GM21367 (cell line): ENCODE results near the gene AMZ1.
"Not testable (repeated sequence)": the region's sequence is repeated elsewhere in the genome, so short reads cannot be mapped to it uniquely, and the experiment has no call there.

Source experiments
- ATAC-seq: cut with Tn5 transposase; IDR thresholded peaks from one replicate; pipeline ENCODE4 v1.9.1; 2021; ENCODE audit not compliant: unreplicated experiment

AMZ1 gene

DNA sequence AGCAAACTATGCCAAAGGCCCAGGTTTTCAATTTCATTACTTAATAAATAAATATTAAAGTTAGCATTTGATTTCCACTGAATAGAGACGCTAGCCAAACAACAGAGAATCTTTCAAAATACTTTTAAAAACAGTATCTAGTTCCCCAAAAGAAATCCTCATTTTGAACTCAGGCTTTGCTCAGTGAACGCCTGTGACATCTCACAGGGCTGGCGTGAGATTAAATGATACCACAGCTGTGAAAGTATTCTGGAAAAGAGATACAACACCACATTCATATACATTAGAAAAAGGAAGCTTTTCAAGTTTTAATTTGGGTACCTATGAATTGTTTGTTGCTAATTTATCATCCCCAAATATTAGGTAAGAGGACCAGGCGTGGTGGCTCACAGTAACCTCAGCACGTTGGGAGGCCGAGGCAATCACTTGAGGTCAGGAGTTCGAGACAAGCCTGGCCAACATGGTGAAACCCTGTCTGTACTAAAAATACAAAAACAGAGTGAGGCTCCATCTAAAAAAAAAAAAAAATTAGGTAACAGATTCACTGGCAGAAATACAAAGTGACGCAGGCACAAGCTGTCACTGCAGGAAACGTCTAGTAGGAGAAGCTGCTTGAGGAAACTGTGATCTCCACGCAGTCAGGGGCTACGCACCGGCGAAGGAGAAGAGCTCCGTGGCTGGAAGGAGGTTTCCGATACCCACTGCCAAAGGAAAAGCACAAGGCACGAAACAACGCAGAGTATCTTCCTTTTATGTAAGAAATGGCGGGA lies 50.0 kb downstream of the AMZ1 start:
- ATAC-seq: no peak

DNA sequence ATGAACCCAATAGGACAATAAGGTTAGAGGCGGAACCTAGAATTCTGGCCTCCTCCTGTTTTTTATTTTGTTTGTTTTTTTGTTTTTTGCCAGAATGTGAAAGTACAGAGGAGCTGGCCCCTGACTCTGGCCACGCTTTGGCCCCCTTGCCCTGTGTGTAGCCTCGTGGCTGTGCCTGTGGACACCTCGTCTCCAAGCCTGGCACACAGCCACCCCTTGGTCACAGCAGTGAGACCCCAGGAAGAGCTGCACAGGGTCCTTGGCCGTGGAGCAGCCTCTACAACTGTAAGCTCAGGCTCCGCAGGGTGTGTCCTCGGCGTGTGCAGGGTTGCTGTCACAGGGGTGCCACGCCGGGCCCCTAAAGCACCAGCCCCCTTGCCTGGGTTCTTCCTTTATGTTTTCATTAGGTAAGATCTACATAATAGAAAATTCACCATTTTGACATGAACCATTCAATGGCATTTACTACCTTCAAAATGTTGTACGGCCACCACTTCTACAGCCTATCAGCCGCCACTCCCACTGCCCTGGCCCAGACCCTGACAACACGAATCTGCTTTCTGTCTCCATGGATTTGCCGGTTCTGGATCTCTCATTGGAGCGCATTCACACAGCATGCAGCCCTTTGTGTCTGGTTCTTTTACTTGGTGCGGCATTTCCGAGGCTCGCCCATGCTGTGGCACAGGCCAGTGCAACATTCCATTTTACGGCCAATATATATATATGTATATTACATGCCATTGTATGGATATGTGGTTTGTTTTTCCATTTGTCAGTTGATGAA lies 51.0 kb downstream of the AMZ1 start:
- no peak for ATAC-seq

DNA sequence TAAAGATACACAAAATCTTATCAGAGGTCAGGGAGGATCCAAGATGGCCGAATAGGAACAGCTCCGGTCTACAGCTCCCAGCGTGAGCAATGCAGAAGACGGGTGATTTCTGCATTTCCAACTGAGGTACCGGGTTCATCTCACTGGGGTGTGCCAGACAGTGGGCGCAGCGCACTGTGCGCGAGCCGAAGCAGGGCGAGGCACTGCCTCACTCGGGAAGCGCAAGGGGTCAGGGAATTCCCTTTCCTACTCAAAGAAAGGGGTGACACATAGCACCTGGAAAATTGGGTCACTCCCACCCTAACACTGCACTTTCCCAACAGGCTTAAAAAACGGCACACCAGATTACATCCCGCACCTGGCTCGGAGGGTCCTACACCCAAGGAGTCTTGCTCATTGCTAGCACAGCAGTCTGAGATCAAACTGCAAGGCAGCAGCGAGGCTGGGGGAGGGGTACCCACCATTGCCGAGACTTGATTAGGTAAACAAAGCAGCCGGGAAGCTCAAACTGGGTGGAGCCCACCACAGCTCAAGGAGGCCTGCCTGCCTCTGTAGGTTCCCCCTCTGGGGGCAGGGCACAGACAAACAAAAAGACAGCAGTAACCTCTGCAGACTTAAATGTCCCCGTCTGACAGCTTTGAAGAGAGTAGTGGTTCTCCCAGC lies 55.7 kb downstream of the AMZ1 start:
- not testable (repeated sequence) for ATAC-seq

DNA sequence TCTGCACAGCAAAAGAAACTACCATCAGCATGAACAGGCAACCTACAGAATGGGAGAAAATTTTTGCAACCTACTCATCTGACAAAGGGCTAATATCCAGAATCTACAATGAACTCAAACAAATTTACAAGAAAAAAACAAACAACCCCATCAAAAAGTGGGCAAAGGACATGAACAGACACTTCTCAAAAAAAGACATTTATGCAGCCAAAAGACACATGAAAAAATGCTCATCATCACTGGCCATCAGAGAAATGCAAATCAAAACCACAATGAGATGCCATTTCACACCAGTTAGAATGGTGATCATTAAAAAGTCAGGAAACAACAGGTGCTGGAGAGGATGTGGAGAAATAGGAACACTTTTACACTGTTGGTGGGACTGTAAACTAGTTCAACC lies 60.7 kb downstream of the AMZ1 start:
- not testable (repeated sequence) for ATAC-seq

DNA sequence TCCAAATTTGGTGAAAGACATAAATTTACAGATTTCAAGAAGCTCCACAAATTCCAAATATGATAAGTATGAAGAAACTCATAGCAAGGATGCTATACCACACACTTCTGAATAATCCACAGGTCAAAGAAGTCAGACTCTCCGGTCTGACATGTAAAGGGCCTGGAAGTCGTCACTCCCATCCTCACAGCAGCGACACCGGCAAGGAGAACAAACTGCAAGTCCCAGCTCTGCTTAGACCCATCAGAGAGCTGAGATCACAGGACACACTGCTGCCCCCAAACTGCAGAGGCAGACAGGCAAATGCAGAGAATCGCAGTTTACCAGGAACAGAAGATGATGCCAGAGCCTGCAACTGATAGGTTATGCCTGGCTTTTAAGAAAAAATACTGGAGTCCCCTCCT lies 62.0 kb downstream of the AMZ1 start:
- ATAC-seq: no peak

DNA sequence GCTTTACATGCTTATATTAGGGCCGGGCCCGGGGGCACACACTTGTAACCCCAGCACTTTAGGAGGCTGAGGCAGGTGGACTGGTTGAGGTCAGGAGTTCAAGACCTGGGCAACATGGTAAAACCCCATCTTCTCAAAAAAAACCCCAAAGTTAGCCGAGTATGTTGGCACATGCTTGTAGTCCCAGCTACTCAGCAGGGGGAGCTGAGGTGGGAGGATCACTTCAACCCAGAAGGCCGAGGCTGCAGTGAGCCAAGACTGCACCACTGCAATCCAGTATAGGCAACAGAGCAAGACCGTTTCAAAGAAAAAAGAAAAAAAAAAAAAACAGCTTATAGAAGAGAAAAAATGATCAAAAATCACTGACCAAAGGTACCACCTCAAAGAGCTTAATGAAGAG lies 63.1 kb downstream of the AMZ1 start:
- ATAC-seq: no peak

DNA sequence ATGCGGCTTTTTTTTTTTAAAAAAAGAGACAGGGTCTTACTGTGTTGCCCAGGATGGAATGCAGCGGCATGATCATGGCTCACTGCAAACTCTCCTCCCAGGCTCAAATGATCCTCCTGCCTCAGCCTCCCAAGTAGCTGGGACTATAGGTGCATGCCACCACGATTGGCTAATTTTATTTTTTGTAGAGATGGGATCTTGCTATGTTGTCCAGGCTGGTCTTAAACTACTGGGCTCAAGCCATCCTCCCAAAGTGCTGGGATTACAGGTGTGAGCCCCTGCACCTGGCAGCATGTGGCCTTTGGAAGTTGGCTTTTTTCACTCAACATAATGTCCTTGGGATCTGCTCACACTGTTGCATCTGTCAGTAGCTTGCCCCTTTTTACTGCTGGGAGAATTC lies 65.1 kb downstream of the AMZ1 start:
- ATAC-seq: no peak

DNA sequence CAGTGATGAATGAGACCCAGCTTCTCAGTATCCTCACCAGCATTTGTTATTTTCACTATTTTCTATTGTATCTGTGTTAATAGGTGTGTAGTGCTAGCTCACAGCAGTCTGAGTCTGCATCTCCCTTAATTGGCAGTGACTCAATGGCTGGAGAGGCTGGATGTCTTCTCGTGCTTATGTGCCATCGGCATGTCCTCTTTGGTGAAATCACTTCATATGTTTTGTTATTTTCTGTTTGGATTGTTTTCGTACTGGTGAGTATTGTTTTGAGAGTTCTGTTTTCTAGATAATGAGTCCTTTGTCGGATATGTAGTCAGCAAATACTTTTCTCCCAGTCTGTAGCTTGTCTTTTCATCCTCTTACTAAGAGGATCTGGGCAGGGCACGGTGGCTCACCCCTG lies 66.1 kb downstream of the AMZ1 start:
- no peak for ATAC-seq

DNA sequence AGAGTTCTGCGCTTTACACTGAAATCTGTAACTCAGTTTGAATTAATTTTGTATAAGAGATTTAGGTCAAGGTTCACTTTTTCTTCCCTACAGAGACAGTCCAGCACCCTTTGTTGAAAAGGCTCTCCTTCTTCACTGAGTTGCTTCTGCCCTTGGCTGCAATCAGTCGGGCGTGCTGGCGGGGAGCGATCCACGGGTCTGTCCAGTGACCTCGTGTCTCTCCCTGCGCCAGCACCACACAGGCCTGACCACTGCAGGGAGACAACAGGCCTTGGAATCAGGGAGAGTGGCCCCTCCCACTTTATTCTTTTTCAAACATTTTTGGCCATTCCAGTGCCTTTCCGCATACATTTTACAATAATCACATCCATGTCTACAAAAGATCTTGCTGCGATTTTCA lies 66.9 kb downstream of the AMZ1 start:
- no peak for ATAC-seq

DNA sequence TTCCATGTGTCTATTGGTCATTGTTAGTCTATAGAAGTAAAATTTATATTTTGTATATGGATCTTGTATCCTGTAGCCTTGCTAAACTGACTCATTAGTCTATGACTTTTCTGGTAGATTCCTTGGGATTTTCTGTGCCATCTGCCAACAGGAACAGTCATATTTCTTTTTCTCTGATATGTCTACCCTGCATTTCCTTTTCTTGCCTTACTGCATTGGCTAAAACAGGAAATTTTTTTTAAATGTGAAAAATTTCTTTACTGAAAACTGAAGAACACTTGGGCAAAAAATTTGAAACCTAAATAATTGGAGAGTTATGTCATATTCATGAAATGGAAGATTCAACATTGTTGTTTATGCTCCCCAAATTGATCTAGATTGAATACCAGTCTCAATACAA lies 67.5 kb downstream of the AMZ1 start:
- no peak for ATAC-seq

DNA sequence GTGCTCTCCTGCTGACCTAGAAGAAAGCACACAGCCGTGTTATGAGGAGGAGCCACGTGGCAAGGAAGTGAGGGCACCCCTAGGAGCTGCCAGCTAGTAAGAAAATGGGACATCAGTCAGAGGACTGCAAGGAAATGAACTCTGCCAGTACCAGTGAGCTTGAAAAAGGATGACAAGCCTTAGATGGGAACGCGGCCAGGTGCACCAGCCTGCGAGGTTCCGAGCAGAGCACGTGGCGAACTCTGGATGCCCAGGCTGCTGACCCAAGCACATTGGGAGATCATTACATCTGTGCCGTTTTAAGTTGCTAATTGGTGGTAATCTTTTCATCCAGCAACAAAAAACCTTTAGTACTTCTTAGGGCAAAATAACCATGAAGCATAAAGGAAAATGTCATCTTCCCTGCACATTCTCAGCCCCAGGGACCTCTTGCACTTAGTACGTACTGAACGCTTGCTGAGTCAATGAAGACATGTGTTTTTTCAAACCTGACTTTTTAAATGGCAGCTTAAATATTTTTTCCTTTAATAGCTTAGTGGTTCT lies 69.4 kb downstream of the AMZ1 start:
- ATAC-seq: no peak

DNA sequence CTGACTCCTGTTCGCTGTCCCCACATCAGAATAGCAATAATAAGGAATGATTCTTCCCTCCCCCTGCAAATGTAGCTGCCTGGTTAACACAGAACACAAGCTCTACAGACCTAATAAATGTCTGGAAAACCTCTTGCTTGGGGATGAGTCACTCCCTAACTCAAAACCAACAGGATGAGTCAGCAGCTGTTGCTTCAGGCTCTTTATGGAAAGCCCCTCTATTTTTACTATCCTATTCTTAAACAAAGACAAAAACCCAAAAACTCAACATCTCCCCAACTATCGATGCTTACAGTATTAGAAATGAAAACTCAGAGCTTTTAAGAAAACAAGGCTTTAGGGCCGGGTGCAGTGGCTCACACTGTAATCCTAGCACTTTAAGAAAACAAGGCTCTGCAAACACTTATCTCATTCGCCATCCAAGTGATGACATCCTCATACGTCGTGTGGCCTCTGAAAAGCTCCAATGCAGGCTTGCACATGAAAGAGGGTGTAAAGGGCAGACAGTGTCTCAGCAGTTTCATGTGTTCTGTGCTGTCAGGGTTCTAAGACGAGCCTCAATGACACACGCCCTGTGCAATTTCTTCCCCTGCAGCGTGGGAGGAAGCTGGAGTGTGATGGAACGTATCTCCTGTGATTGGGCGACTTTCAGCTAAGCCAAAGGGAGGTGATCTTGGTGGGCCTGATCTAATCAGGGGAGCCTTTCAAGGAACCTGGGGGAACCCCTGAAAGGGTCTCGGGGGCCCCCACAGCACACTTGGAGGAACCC lies 70.1 kb downstream of the AMZ1 start:
- ATAC-seq: peak; percentile 67

DNA sequence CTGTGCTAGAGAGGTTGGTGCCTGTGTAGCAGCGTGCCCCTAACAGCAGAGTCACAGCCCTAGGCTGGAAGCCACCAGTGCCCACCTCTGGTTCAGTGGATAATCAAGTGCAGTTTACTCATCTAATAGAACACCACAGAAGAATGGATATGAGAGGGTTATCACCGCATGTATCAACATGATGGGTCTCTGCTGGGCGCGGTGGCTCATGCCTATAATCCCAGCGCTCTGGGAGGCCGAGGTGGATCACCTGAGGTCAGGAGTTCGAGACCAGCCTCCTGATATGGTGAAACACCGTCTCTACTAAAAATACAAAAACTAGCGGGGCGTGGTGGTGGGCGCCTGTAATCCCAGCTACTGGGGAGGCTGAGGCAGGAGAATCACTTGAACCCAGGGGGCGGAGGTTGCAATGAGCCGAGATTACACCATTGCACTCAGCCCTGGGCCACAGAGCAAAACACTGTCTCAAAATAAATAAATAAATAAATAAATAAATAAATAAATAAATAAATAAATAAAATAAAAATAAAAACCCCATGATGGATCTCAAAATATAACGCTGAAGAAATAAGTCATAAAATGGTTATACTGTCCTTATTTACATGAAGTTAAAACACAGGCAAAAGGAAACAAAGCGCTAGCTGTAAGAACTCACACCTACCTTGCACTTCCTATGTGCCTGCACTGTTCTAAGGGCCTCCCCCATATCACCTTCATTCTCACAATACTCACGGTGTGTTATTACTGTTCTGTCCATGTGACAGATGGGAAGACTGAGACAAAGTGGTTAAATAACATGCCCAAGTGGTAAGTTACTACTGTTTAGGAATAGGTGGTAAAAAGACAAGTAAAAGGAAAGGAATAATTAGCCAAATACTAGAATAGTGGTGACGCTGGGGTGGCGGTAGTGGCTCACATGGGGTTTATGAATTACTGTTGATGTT lies 70.9 kb downstream of the AMZ1 start:
- no peak for ATAC-seq

DNA sequence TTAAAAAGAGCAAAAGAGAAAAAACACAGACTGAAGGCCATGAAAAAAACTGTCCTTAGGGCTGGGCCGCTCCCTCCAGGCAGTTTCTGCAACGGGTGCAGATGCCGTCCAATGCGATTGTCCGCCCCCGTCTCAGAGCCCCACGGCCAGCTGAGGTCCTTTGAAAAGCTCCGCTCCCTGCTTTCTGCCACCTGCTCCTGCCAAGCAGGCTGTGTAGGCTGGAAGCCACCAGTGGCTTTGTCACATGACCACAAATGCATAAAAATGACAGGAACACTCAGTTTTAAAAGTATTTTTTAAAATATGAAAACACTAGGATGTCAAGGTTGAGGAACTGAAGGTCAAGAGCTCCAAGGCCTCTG lies 71.7 kb downstream of the AMZ1 start:
- no peak for ATAC-seq

DNA sequence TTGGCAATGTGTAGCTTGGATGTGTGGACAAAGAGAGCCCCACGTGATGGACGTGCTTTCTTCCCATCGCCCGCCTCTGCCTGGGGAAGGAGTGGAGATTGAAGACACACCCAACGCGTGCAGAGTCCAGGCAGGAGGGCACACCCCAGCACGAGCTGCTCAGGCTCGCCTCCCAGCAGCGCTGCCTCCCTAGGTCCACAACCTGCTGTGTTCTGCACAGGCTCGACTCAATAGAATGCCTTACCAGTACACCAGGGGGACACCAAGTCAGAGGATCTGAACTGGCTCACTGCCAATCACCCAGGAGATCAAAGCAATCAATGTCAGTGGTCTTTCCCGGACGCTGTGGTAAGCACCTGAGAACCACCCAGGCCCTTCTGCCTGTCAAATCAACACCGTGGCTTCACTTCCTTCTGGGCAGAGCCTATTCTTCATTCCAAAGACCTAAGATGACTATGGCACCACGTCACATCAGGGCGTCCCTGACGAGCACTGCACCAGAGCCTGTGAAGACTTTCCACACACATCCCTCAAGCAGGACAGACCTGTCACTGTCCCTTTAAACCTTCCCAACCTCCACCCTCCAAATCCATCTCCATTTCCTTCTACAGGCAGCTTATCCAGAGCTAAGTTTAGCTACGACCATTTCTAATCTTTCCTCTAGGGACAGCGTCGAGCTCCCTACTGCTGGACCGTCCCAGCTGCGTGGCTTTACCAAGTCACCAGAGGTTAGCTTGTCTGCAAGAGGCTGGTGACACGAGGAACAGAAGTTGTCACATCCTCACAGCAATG lies 72.3 kb downstream of the AMZ1 start:
- ATAC-seq: no peak

DNA sequence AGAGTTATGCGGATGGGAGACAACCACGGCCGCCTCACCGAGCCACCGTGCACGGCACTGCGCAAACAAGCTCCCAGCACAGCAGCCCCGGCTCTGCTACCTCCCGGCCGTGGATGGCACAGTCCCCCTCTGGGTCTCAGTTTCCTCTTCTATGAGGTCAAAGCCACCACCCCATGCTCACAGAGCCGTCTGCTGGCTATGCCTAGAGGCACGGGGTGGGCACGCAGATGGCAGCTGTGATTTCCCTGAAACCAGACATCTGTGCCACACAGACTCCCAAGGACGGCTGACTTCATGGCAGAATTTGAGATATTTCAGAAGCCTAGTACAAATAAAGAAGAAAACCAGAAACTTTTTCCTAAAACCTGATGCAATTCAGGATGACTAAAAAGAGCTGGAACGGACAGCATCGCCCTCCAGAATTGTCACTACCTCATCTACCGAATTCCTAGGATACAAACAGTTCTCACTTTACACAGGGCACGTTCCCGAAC lies 73.2 kb downstream of the AMZ1 start:
- no peak for ATAC-seq

DNA sequence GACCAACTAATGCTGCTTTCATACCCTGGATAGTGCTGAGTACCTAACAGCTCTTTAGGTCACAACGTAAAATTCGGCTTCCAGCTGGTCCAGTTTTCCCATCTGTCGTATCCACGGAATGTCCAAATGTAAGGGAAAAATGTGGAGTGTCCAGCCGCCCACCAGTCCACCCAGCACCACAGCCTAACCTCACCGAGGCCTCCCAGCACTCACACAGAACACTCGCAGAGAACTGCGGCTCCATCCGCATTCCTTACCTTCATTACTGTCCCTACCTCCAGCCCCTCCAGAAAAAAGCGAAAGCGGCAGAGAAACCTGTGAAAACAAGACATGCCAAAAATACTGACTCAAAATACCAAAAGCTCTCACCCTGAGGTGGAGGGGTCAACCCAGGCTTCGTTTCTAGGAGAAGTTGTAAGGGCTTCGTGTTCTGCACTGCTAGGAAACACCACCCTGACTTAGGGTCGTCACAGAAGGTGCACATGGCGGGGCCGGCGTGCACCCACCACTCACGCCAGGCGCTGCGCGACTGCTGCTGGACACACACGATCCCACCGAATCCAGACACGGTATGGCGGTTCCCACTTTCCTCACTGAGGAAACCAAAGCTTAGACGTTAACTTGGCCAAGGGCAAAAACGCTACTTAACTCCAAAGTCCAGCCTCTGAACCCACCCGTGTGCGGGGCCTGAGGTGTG lies 73.9 kb downstream of the AMZ1 start:
- no peak for ATAC-seq

DNA sequence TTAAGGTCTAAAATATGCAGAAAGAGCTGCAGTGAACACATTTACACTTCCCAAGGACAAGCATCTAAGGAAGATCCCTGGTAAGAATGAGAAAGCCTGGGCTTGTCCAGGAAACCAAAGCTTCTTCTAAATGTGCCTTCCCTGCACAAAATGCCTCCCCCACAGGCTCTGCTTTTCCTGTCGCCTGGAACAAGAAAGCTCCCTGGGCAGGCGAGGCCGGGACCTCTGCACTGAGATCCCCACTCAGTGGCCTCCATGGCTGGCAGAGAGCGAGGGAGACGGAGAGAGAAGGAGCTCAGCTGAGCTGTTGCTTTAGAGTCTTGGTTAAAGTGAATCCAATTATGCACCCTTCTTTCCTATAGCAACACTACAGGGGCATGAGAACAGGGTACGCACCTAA lies 75.6 kb downstream of the AMZ1 start:
- no peak for ATAC-seq
